Ovary (tissue), 3 donors: ENCODE measurements around the gene SH3PXD2B.

ENCODE experiments used
- CTCF ChIP-seq, 3 donors: fragments of 450-650 bp in 2 of 3; fragments of 200-600 bp in 1 of 3; IDR thresholded peaks; one replicate each; pipeline versions ENCODE4 v1.5.1 to v1.8.0; 2016 to 2022; ENCODE audit warnings: antibody characterized with exemption in 3 of 3, mild to moderate bottlenecking in 1 of 3
- EP300 ChIP-seq: sonication (generic); formaldehyde crosslinking; IDR thresholded peaks from one replicate; pipeline ENCODE4 v1.6.1; 2017; ENCODE audit warnings: antibody characterized with exemption
- POLR2A ChIP-seq: fragments of 450-650 bp; IDR thresholded peaks from one replicate; pipeline ENCODE4 v1.6.1; 2017; ENCODE audit warnings: antibody characterized with exemption, mild to moderate bottlenecking, moderate library complexity
- donor health status: DM: no; HTN: no; CAD: no.

GRCh38 chr5:172362755-172363154, 91.6 kb downstream of the SH3PXD2B start:
- TF ChIP-seq CTCF (IDR thresholded peaks at IDR 0.05) = no peak
- no peak for TF ChIP-seq POLR2A
- no peak for TF ChIP-seq EP300
